MM.1S (cell line): ENCODE measurements around the gene SCIMP.

Experiments used
- DNase-seq: peaks from one replicate; pipeline ENCODE4 v3.0.0-alpha.2; 2015
- H2AFZ ChIP-seq: fragments of 300-600 bp; sonication (generic); 2 replicates; pipeline ENCODE4 v1.6.0; 2016; ENCODE audit warnings: antibody characterized with exemption, low read length
- H3F3A ChIP-seq: fragments of 300-600 bp; sonication (generic); 2 replicates; pipeline ENCODE4 v1.6.1; 2016; ENCODE audit warnings: mild to moderate bottlenecking, antibody characterized with exemption, low read length, moderate library complexity, mixed read lengths; ENCODE audit not compliant: insufficient read depth
- H3K27ac ChIP-seq: fragments of 300-600 bp; sonication (generic); 2 replicates; pipeline ENCODE4 v1.5.1; 2016; ENCODE audit warnings: mild to moderate bottlenecking, low read length
- H3K27me3 ChIP-seq: fragments of 300-600 bp; sonication (generic); replicated peaks from 2 replicates; pipeline ENCODE4 v1.6.0; 2016; ENCODE audit warnings: low read length; ENCODE audit not compliant: insufficient read depth
- H3K36me3 ChIP-seq: fragments of 300-600 bp; sonication (generic); replicated peaks from 2 replicates; pipeline ENCODE4 v1.6.1; 2016; ENCODE audit warnings: mild to moderate bottlenecking, low read length, mixed read lengths; ENCODE audit not compliant: insufficient read depth
- H3K4me1 ChIP-seq: fragments of 300-600 bp; sonication (generic); 2 replicates; pipeline ENCODE4 v1.6.1; 2016; ENCODE audit warnings: low read length, mixed read lengths
- H3K4me2 ChIP-seq: fragments of 300-600 bp; sonication (generic); 2 replicates; pipeline ENCODE4 v1.6.0; 2016; ENCODE audit warnings: low read depth, low read length
- H3K4me3 ChIP-seq: fragments of 300-600 bp; sonication (generic); 2 replicates; pipeline ENCODE4 v1.5.1; 2016; ENCODE audit warnings: low read length, mixed read lengths
- H3K79me2 ChIP-seq: fragments of 300-600 bp; sonication (generic); 2 replicates; pipeline ENCODE4 v1.6.1; 2016; ENCODE audit warnings: mixed run types, low read length, mixed read lengths
- H3K9ac ChIP-seq: fragments of 300-600 bp; sonication (generic); 2 replicates; pipeline ENCODE4 v1.6.1; 2016; ENCODE audit warnings: low read length, mixed read lengths
- H3K9me2 ChIP-seq: fragments of 300-600 bp; sonication (generic); replicated peaks from 2 replicates; pipeline ENCODE4 v1.6.1; 2016; ENCODE audit warnings: mild to moderate bottlenecking, low read length, mixed read lengths; ENCODE audit not compliant: insufficient read depth
- H3K9me3 ChIP-seq: fragments of 300-600 bp; sonication (generic); replicated peaks from 2 replicates; pipeline ENCODE4 v1.6.1; 2016; ENCODE audit warnings: mild to moderate bottlenecking, low read length, mixed read lengths; ENCODE audit not compliant: insufficient read depth
- H4K20me1 ChIP-seq: fragments of 300-600 bp; sonication (generic); 2 replicates; pipeline ENCODE4 v1.6.1; 2016; ENCODE audit warnings: mild to moderate bottlenecking, low read length, moderate library complexity, mixed read lengths; ENCODE audit not compliant: insufficient read depth
- EZH2 ChIP-seq: fragments of 300-600 bp; sonication (generic); optimal IDR thresholded peaks from 2 replicates; pipeline ENCODE3; 2017; ENCODE audit warnings: low read depth, mild to moderate bottlenecking, antibody characterized with exemption, low read length, mixed read lengths
- EZH2phosphoT487 ChIP-seq: fragments of 300-600 bp; sonication (generic); IDR thresholded peaks from 2 replicates; pipeline ENCODE4 v1.6.1; 2018; ENCODE audit warnings: antibody characterized with exemption, low read length
- TF ChIP-seq, protein P1 (sequence below): fragments of 300-600 bp; sonication (generic); IDR thresholded peaks from 2 replicates; pipeline ENCODE4 v1.5.1; 2016; ENCODE audit warnings: antibody characterized with exemption, low read length, mixed read lengths

Gene SCIMP

DNA sequence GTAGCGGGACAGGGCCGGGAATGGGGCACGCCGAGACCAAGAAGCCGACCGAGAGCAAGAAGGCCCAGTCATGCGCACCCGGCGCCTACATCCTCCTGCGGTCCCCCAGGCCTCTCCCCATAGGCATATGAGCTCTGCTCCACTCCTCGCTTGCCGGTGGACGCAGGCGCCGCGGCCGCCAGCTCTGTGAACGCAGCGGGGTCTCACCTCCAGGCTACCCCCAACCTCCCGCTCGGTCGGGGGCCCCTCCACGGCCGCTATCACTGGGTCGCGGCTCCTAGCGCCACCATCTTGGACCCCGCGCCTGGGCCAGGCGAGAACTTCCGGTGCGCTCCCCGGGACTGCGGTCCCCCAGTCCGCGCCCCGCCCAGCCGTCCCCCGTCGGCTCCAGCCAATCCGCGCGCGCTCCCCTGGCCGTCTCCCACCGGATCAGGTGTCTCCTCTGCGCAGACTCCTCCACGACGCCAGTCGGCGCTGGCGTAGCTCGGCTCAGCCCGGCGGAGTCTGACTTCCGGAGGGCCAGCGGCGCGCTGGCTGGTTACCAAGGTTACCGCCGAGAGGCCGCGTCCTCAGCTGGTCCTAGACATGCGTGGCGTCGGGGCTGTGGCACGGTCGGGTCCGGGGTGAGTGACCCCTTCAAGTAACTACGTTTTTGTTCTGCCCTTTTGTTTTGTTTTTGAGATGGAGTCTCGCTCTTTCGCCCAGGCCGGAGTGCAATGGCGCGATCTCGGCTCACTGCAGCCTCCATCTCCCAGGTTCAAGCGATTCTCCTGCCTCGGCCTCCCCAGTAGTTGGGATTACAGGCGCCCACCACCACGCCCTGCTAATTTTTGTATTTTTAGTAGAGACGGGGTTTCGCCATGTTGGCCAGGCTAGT lies 42.9 kb downstream of the SCIMP start, which contains the start of gene ZNF594:
TSS of gene ZNF594 (minus strand) at position 328 of the 877 bp plus-strand sequence. CDS start 7,612 bp downstream, outside the sequence.
- Histone ChIP-seq H3K4me2 (peak within 1 kb of the TSS; percentile 71), H3K9me2 (no peaks in the 10 kb centered on the region)
- no peak for TF ChIP-seq EZH2phosphoT487
- TF ChIP-seq, protein P1, sequence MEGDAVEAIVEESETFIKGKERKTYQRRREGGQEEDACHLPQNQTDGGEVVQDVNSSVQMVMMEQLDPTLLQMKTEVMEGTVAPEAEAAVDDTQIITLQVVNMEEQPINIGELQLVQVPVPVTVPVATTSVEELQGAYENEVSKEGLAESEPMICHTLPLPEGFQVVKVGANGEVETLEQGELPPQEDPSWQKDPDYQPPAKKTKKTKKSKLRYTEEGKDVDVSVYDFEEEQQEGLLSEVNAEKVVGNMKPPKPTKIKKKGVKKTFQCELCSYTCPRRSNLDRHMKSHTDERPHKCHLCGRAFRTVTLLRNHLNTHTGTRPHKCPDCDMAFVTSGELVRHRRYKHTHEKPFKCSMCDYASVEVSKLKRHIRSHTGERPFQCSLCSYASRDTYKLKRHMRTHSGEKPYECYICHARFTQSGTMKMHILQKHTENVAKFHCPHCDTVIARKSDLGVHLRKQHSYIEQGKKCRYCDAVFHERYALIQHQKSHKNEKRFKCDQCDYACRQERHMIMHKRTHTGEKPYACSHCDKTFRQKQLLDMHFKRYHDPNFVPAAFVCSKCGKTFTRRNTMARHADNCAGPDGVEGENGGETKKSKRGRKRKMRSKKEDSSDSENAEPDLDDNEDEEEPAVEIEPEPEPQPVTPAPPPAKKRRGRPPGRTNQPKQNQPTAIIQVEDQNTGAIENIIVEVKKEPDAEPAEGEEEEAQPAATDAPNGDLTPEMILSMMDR: peak; percentile 86

GRCh38 chr17:5184288-5184687 lies 50.4 kb downstream of the SCIMP start:
- Histone ChIP-seq H3F3A (no peaks in the 10 kb centered on the region; the same call in 1 of the 2 replicates), H3K9me3 (0 out of 2 replicates have a peak, but pooled peaks cover 4% of the 10 kb centered on the region)

More for the DNA sequence above, 42.9 kb downstream of the SCIMP start, which contains the start of gene ZNF594:
- H4K20me1 ChIP-seq: no peaks in the 10 kb centered on the region
- peak within 1 kb of the TSS; percentile 79 for H3K4me3 ChIP-seq
- peaks cover 3% of the 10 kb centered on the region; the same call in 1 of the 2 replicates for H3K4me1 ChIP-seq
- no peaks in the 10 kb centered on the region for H3K9me3 ChIP-seq
- peak within 1 kb of the TSS; percentile 90 for H2AFZ ChIP-seq
- no peaks in the 10 kb centered on the region for H3F3A ChIP-seq
- H3K27me3 ChIP-seq: no peaks in the 10 kb centered on the region
- peak within 1 kb of the TSS; percentile 67 for H3K9ac ChIP-seq
- H3K36me3 ChIP-seq: no peaks in the 10 kb centered on the region
- peaks cover 20% of the 10 kb centered on the region for H3K79me2 ChIP-seq
- peak within 1 kb of the TSS; percentile 33; the same call in 1 of the 2 replicates for H3K27ac ChIP-seq
- peak; percentile 98 for DNase-seq

GRCh38 chr17:5183410-5183793 lies 51.3 kb downstream of the SCIMP start:
- Histone ChIP-seq H4K20me1 (no peaks in the 10 kb centered on the region), H3F3A (no peaks in the 10 kb centered on the region; the same call in 1 of the 2 replicates), H3K4me2 (no peak overlapping the region), H2AFZ (no peak overlapping the region), H3K27me3 (no peaks in the 10 kb centered on the region), H3K36me3 (peaks cover 2% of the 10 kb centered on the region; the same call in 1 of the 2 replicates), H3K4me3 (no peak overlapping the region), H3K79me2 (no peaks in the 10 kb centered on the region), H3K9me3 (0 out of 2 replicates have a peak, but pooled peaks cover 4% of the 10 kb centered on the region), H3K4me1 (no peaks in the 10 kb centered on the region), H3K9ac (no peak overlapping the region), H3K27ac (no peak overlapping the region), H3K9me2 (no peaks in the 10 kb centered on the region)
- TF ChIP-seq, protein P1: no peak
- TF ChIP-seq EZH2 (no peak), EZH2phosphoT487 (no peak)
- DNase-seq: no peak

More at GRCh38 chr17:5184288-5184687, 50.4 kb downstream of the SCIMP start:
- DNase-seq: no peak
- Histone ChIP-seq H3K4me2 (no peak overlapping the region), H3K9ac (no peak overlapping the region), H2AFZ (no peak overlapping the region), H4K20me1 (no peaks in the 10 kb centered on the region), H3K27me3 (no peaks in the 10 kb centered on the region), H3K4me3 (no peak overlapping the region), H3K36me3 (peaks cover 2% of the 10 kb centered on the region; the same call in 1 of the 2 replicates), H3K27ac (no peak overlapping the region), H3K79me2 (no peaks in the 10 kb centered on the region), H3K9me2 (no peaks in the 10 kb centered on the region), H3K4me1 (no peaks in the 10 kb centered on the region)
- TF ChIP-seq EZH2 (no peak), EZH2phosphoT487 (no peak)
- TF ChIP-seq, protein P1: no peak
